C4-2B (cell line): ENCODE results near the gene SLC28A3.

ENCODE experiments used
- H3K27ac ChIP-seq: fragments of 450-650 bp; 2 replicates; pipeline ENCODE4 v1.5.1; 2017
- ZFX ChIP-seq: fragments of 450-650 bp; IDR thresholded peaks from 2 replicates; pipeline ENCODE4 v1.6.1; 2017
- TF ChIP-seq, protein P1 (sequence below): fragments of 450-650 bp; conservative IDR thresholded peaks from 2 replicates; pipeline ENCODE4 v1.5.1; 2017; ENCODE audit warnings: mild to moderate bottlenecking

The SLC28A3 gene

DNA sequence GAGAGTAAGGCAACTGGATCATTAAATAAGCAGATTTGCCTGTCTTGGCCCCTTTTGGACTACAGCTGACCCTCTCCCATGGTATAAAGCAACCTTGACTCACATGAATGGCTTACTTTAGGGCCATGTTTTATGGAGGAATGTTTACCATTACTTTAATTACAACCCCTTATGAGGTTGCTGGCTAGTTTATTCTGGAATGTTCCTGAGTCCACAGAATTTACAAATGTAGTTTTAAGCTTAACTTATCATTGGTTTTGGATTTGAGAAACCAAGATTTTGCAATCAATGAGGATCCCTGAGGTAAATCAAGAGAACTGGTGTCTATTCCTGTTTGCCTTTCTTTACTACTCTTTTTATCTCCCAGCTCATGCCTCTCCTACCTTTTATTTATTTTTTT is 15.7 kb downstream of the SLC28A3 start:
- no peak for TF ChIP-seq ZFX
- TF ChIP-seq, protein P1, sequence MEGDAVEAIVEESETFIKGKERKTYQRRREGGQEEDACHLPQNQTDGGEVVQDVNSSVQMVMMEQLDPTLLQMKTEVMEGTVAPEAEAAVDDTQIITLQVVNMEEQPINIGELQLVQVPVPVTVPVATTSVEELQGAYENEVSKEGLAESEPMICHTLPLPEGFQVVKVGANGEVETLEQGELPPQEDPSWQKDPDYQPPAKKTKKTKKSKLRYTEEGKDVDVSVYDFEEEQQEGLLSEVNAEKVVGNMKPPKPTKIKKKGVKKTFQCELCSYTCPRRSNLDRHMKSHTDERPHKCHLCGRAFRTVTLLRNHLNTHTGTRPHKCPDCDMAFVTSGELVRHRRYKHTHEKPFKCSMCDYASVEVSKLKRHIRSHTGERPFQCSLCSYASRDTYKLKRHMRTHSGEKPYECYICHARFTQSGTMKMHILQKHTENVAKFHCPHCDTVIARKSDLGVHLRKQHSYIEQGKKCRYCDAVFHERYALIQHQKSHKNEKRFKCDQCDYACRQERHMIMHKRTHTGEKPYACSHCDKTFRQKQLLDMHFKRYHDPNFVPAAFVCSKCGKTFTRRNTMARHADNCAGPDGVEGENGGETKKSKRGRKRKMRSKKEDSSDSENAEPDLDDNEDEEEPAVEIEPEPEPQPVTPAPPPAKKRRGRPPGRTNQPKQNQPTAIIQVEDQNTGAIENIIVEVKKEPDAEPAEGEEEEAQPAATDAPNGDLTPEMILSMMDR = no peak
- no peak overlapping the region for H3K27ac ChIP-seq

DNA sequence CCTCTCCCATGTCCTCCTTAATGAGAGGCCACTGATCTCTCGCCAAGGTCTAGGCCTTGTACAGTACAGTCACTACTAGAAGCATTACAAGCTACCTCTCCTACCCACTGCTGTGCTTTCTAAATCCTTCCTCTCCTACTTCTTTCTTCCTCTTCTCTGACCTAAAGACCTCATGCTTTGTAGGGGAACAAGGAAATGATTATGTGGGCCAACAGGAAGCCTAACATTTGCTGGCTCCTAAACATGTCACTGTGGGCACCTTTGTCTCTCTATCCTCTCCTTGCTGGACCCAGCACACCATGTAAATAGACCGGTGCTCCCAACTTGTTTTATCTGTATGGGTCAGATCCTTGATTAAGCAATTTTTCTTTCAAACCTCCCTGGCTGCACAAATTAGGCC is 16.7 kb downstream of the SLC28A3 start:
- no peak for TF ChIP-seq ZFX
- TF ChIP-seq, protein P1 = no peak
- H3K27ac ChIP-seq = peak overlapping the region; percentile 12; the same call in 1 of the 2 replicates

DNA sequence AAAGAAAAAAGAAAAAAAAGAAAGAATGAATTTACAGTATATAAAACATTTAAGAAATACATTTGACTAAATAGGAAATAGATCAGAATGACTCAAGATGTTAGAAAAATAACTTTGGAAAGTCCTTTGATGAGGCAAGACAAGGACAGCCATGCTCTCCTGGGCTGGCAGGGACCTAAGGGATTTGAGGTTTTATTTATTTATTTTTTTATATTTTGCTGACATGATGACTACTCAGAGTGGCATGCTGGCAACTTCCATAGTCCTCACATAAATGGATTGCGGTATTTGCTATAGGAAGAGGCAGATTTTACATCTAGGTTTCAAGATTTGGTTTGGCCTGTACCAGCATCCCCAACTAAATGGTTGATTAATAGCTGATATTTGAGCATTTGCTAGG is 17.7 kb downstream of the SLC28A3 start:
- H3K27ac ChIP-seq = no peak overlapping the region

DNA sequence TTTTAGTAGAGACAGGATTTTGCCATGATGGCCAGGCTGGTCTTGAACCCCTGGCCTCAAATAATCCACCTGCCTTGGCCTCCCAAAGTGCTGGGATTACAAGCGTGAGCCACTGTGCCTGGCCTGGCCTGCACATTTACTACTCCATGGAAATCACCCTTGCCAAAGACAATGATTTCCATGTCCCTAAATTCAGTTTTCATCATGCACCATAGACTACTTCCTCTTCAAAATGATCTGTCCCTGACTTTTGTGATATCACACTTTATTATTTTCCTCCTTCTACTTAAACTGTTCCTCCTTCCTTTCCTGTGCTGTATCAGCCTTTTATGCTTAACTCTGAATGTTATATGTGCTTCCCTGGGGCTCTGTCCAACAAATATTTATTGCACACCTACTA is 20.3 kb downstream of the SLC28A3 start:
- H3K27ac ChIP-seq = no peak overlapping the region
- no peak for TF ChIP-seq ZFX
- TF ChIP-seq, protein P1 = no peak

More for the DNA sequence above, 17.7 kb downstream of the SLC28A3 start:
- TF ChIP-seq ZFX = no peak
- TF ChIP-seq, protein P1 = no peak

DNA sequence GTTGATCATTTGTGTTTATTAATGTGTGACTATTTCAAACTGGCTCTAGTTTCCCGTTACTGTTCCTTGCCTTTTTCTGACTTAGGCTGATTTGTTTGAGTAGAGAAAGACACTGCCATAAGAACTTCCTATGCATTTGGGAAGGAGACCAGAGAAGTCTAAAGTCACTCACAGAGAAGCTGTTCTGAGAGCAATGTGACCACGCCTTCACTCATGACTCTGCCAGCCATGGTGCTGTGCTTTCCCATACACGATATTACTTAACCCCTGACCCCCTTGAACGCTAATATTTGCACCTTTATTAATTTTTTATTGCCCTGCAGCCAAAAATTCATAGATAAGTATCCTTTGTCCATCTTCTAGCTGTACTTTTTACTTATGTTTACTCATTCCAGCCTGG is 20.9 kb downstream of the SLC28A3 start:
- no peak overlapping the region for H3K27ac ChIP-seq
- no peak for TF ChIP-seq ZFX
- TF ChIP-seq, protein P1 = no peak

DNA sequence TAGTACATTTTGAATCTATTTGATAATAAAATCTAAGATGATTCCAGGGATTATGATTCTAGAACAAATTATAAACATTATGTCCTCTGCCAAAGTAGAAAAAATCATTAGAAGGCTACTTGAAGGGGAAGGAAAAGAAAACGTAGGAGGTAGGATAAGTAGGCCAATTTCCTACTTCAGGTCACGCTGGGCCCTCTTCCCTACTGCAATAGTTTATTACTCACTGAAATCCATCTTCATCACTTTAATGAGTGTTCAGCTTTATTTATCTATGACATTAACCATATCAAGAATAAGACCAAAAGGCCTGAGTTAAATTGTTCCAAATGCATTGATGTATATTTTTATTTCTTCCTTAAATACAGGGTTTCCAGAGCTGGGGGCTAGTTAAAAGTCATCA is 21.6 kb downstream of the SLC28A3 start:
- no peak for TF ChIP-seq ZFX
- TF ChIP-seq, protein P1 = no peak
- no peak overlapping the region for H3K27ac ChIP-seq

DNA sequence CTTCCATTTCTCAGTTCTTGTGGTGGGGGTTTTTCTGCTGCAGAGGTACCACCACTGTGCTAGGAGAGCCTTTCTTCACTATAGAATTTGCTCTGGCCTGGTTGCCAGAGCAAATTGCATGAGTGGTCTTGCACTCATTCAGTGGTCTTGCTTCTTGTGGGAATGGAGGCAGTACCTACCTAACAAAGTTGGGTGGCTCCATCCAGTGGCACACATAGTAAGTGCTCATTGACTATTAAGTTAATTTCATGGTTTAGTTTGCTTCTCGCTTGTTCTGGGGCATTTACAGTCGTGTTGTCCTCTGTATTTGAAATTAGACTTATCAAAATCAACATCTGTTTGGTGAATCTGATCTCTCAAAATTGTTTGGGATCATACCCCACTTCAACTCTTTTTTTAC is 23.0 kb downstream of the SLC28A3 start:
- no peak overlapping the region for H3K27ac ChIP-seq

More for the DNA sequence above, 23.0 kb downstream of the SLC28A3 start:
- TF ChIP-seq, protein P1 = peak; percentile 27
- TF ChIP-seq ZFX = no peak
